HG02884 (cell line): ENCODE measurements around the gene SRRD.

ENCODE experiments used
- ATAC-seq: cut with Tn5 transposase; IDR thresholded peaks from one replicate; pipeline ENCODE4 v1.9.1; 2021; ENCODE audit warnings: mild to moderate bottlenecking, moderate library complexity; ENCODE audit not compliant: unreplicated experiment

SRRD gene

DNA sequence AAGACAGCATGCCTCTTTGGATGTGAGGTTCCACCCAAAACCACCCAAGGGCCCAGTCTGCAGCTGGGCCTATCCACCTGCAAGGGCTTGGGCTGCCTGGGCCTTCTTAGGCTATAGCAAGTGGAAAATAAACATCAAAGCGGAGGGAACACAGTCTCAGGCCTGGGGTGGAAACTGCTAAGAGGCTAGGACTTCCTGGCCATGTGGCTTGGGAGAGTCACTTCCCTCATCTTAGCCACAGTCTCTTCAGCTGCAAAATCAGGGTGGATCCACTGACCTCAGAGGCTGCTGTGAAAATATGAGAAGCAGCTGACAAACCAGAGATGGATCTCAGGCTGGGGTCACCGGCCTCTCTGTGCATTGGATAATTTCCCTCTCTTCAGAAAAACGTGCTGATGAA lies 59.2 kb downstream of the SRRD start:
- no peak for ATAC-seq
